Immature natural killer cell (primary cell): ENCODE results near the gene UBE2F. TPM values are rescaled to one million over a fixed set of nuclear protein-coding genes. Genes with fewer than 3 reads are reported as not detected.

Source experiments
- DNase-seq, 3 donors: peaks; one replicate each; pipeline ENCODE4 v3.0.0; 2022; ENCODE audit warnings: mixed read lengths in 1 of 3
- H3K27ac Mint-ChIP-seq, 6 donors: one replicate each; pipeline ENCODE4 v1.8.0; 2020; ENCODE audit warnings: mixed read lengths in 6 of 6, mild to moderate bottlenecking in 5 of 6, inconsistent platforms in 4 of 6, moderate library complexity in 3 of 6
- H3K27me3 Mint-ChIP-seq, 3 donors: one replicate each; pipeline ENCODE4 v1.8.0; 2020 to 2021; ENCODE audit warnings: low read depth in 3 of 3, mild to moderate bottlenecking in 3 of 3, mixed read lengths in 3 of 3, moderate library complexity in 3 of 3, inconsistent platforms in 1 of 3
- H3K36me3 Mint-ChIP-seq, 3 donors: one replicate each; pipeline ENCODE4 v1.8.0; 2020; ENCODE audit warnings: mixed read lengths in 3 of 3, inconsistent platforms in 2 of 3, mild to moderate bottlenecking in 2 of 3
- H3K4me1 Mint-ChIP-seq, 2 donors: one replicate each; pipeline ENCODE4 v1.8.0; 2020; ENCODE audit warnings: inconsistent platforms in 2 of 2, mild to moderate bottlenecking in 2 of 2, mixed read lengths in 2 of 2, moderate library complexity in 1 of 2
- H3K4me3 Mint-ChIP-seq, 5 donors: one replicate each; pipeline ENCODE4 v1.8.0; 2020; ENCODE audit warnings: mild to moderate bottlenecking in 5 of 5, mixed read lengths in 5 of 5, inconsistent platforms in 3 of 5, moderate library complexity in 3 of 5
- H3K9me3 Mint-ChIP-seq, 6 donors: one replicate each; pipeline ENCODE4 v1.8.0; 2020; ENCODE audit warnings: mild to moderate bottlenecking in 6 of 6, mixed read lengths in 6 of 6, inconsistent platforms in 4 of 6, moderate library complexity in 3 of 6
- polyA plus RNA-seq, 3 donors: library from polyadenylated mRNA; unstranded; fragments of 300-500 nt; fragmentation: Illumina TruSeq; gene quantifications; one replicate each; pipeline ENCODE4 v1.2.3, GENCODE V29; 2021

Gene UBE2F
- 100 to 1,000 TPM; 274 to 339 (median 323) TPM for polyA plus RNA-seq

DNA sequence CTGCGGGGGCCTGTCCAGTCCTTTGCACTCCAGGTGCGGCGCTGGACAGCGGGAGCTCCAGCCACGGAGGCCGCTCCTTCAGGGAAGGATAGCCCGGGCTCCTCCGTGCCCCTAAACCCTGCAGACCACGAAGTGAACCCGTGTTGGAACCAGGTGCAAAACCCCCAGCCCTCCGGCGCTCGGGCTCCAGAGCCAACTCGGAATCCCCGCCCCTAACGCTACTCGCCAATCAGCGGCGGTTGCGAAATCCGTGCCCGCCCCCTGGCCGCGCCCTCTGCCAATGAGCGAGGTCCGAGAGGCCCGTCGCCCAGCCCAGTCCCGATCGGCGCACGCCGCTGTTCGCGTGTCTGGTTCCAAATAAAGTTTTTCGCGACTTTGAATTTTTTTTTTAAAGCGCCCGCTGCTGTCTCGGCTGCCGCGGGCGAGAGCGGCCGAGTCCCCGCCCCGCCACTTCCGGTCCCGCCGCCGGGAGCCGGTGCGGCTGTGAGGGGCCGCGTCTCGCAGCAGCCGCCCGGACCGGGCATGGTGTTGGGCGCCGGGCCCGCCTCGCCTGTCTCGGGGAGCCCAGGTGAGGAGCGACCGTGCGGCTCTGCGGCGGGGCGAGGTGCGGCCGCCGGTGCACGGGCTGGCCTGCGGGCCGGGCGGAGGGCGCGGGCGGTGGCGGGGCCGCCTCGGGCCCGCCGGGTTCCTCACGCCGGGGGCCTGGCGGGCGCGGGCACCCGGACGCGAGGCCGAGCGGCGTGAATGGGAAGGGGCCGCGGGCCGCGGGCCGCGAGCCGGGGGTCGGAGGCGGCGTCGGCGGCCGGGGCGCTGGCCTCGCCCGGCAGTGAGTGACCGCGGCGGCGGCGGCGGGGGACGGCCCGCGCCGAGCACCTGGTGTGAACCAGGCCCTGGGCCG lies at the start of gene UBE2F:
UBE2F (plus strand) TSS at position 450 of the 898 bp plus-strand sequence. CDS start 6,094 bp downstream, outside the sequence.
- Mint-ChIP-seq H3K36me3 (peaks cover 0 to 3% (median 0%) of the 10 kb centered on the region in 3 donors), H3K9me3 (peaks cover 0 to 12% (median 7%) of the 10 kb centered on the region in 6 donors), H3K27me3 (peaks cover 10 to 18% (median 17%) of the 10 kb centered on the region in 3 donors), H3K4me3 (peak within 1 kb of the TSS; percentile 90 to 98 (median 90)), H3K27ac (peak within 1 kb of the TSS; percentile 87 to 98 (median 93)), H3K4me1 (peaks cover 44% of the 10 kb centered on the region in 2 donors)
- DNase-seq: peak; percentile 97 to 98 (median 98)

- Mint-ChIP-seq H3K4me3 (no peak overlapping the region), H3K27me3 (peaks cover 0 to 2% (median 1%) of the 10 kb centered on the region in 3 donors), H3K36me3 (peaks cover 0 to 4% (median 0%) of the 10 kb centered on the region in 3 donors), H3K4me1 (peaks cover 10 to 25% of the 10 kb centered on the region in 2 donors), H3K9me3 (no peaks in the 10 kb centered on the region), H3K27ac (no peak overlapping the region)
- DNase-seq: no peak
These were observed 49.0 kb upstream of the UBE2F start for GRCh38 chr2:237917696-237918374.

- Mint-ChIP-seq H3K36me3 (peaks cover 0 to 4% (median 0%) of the 10 kb centered on the region in 3 donors), H3K4me1 (peaks cover 26 to 38% of the 10 kb centered on the region in 2 donors), H3K27me3 (peaks cover 0 to 1% (median 0%) of the 10 kb centered on the region in 3 donors), H3K4me3 (no peak overlapping the region), H3K9me3 (no peaks in the 10 kb centered on the region), H3K27ac (peak overlapping the region in 2 of 6 donors; percentile 70 to 78)
- no peak for DNase-seq
These were observed 47.2 kb upstream of the UBE2F start for GRCh38 chr2:237919593-237919992.

GRCh38 chr2:237920673-237921072 lies 46.1 kb upstream of the UBE2F start:
- H3K4me1 Mint-ChIP-seq: peaks cover 31 to 43% of the 10 kb centered on the region in 2 donors
- no peaks in the 10 kb centered on the region for H3K9me3 Mint-ChIP-seq
- peaks cover 0 to 4% (median 0%) of the 10 kb centered on the region in 3 donors for H3K36me3 Mint-ChIP-seq
- DNase-seq: no peak
- H3K4me3 Mint-ChIP-seq: no peak overlapping the region
- peaks cover 0 to 1% (median 0%) of the 10 kb centered on the region in 3 donors for H3K27me3 Mint-ChIP-seq
- peak overlapping the region in 4 of 6 donors; percentile 8 to 88 (median 28) for H3K27ac Mint-ChIP-seq

GRCh38 chr2:237921967-237922492 lies 44.8 kb upstream of the UBE2F start:
- peak overlapping the region in 5 of 6 donors; percentile 3 to 88 (median 47) for H3K27ac Mint-ChIP-seq
- DNase-seq: no peak
- peaks cover 0 to 1% (median 0%) of the 10 kb centered on the region in 3 donors for H3K27me3 Mint-ChIP-seq
- H3K4me3 Mint-ChIP-seq: peak overlapping the region; percentile 40 to 79 (median 53)
- H3K4me1 Mint-ChIP-seq: peaks cover 42 to 56% of the 10 kb centered on the region in 2 donors
- no peaks in the 10 kb centered on the region for H3K36me3 Mint-ChIP-seq
- H3K9me3 Mint-ChIP-seq: no peaks in the 10 kb centered on the region

GRCh38 chr2:237922641-237923361 lies 44.0 kb upstream of the UBE2F start:
- Mint-ChIP-seq H3K36me3 (no peaks in the 10 kb centered on the region), H3K27me3 (peaks cover 0 to 1% (median 0%) of the 10 kb centered on the region in 3 donors), H3K4me1 (peaks cover 49 to 64% of the 10 kb centered on the region in 2 donors), H3K4me3 (peak overlapping the region; percentile 78 to 84 (median 78)), H3K9me3 (no peaks in the 10 kb centered on the region), H3K27ac (peak overlapping the region in 5 of 6 donors; percentile 77 to 90 (median 88))
- DNase-seq: no peak

DNA sequence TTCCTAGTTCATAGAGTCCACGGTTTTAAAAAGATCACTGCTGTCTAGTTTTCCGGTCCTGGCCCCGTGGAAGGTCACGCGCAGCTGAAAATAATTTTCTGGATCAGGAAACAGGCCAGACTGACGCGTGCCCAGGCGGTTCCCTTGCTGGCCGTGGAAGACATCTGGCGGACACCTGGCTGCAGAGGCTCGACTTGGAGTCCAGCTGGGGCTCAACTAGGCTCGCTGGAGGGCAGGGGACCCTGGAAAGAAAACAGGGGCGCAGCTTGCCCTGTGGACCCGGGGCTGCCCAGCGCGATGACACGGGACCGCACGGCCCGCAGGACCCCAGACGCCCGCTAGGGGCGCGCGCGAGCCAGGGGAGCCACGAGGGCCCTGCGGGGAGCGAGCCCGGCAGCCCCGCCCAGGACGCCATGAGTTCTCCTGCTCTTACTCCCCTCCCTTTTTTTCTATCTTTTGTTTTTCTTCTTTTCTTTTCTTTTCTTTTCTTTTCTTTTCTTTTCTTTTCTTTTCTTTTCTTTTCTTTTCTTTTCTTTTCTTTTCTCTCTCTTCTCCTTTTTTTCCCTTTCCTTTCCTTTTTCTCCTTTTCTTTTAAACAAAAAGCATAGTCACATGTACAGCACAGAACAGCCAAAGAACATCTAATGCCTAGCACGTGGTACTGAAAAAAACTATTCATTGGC lies 43.2 kb upstream of the UBE2F start:
- H3K36me3 Mint-ChIP-seq: no peaks in the 10 kb centered on the region
- H3K4me3 Mint-ChIP-seq: peak overlapping the region; percentile 78 to 84 (median 78)
- H3K9me3 Mint-ChIP-seq: no peaks in the 10 kb centered on the region
- H3K27me3 Mint-ChIP-seq: peaks cover 0 to 1% (median 0%) of the 10 kb centered on the region in 3 donors
- H3K27ac Mint-ChIP-seq: peak overlapping the region; percentile 73 to 94 (median 90)
- DNase-seq: peak; percentile 82 to 84 (median 83)
- H3K4me1 Mint-ChIP-seq: peaks cover 50 to 67% of the 10 kb centered on the region in 2 donors

- no peak for DNase-seq
- H3K27me3 Mint-ChIP-seq: peaks cover 0 to 1% (median 0%) of the 10 kb centered on the region in 3 donors
- H3K4me3 Mint-ChIP-seq: peak overlapping the region; percentile 78 to 84 (median 78)
- no peaks in the 10 kb centered on the region for H3K36me3 Mint-ChIP-seq
- H3K27ac Mint-ChIP-seq: peak overlapping the region; percentile 73 to 94 (median 90)
- H3K9me3 Mint-ChIP-seq: no peaks in the 10 kb centered on the region
- H3K4me1 Mint-ChIP-seq: peaks cover 48 to 64% of the 10 kb centered on the region in 2 donors
These were observed 42.7 kb upstream of the UBE2F start for GRCh38 chr2:237924164-237924534.

- Mint-ChIP-seq H3K27me3 (no peaks in the 10 kb centered on the region), H3K4me3 (peak overlapping the region in 1 of 5 donors; percentile 13), H3K4me1 (peaks cover 43 to 54% of the 10 kb centered on the region in 2 donors), H3K9me3 (no peaks in the 10 kb centered on the region), H3K36me3 (no peaks in the 10 kb centered on the region), H3K27ac (peak overlapping the region in 4 of 6 donors; percentile 32 to 48 (median 46))
- DNase-seq: no peak
These were observed 39.7 kb upstream of the UBE2F start for GRCh38 chr2:237927135-237927534.

GRCh38 chr2:237927986-237928385 lies 38.8 kb upstream of the UBE2F start:
- H3K36me3 Mint-ChIP-seq: no peaks in the 10 kb centered on the region
- no peaks in the 10 kb centered on the region for H3K9me3 Mint-ChIP-seq
- no peak for DNase-seq
- no peaks in the 10 kb centered on the region for H3K27me3 Mint-ChIP-seq
- H3K27ac Mint-ChIP-seq: no peak overlapping the region
- H3K4me3 Mint-ChIP-seq: no peak overlapping the region
- peaks cover 40 to 46% of the 10 kb centered on the region in 2 donors for H3K4me1 Mint-ChIP-seq

DNA sequence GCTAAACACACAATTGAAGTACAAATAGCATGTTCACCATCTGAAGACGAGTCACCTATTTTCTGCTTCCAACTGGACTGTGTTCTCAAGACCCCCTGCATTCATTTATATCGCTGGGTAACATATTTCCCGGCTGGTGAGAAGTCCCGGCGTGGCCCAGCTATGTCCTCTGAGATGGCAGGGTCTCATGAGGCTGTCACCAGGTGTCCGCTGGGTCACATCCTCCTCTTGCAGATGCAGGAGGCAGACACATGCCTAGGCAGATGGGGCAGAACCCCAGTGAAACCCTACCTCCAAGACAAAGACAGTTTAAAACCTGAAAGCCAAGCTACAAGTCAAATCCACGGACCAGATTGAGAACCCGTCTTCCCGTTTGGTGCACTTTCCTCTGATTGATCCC lies 36.8 kb upstream of the UBE2F start:
- no peak overlapping the region for H3K4me3 Mint-ChIP-seq
- H3K27me3 Mint-ChIP-seq: peaks cover 0 to 3% (median 2%) of the 10 kb centered on the region in 3 donors
- H3K4me1 Mint-ChIP-seq: peaks cover 29 to 34% of the 10 kb centered on the region in 2 donors
- no peaks in the 10 kb centered on the region for H3K9me3 Mint-ChIP-seq
- DNase-seq: no peak
- H3K27ac Mint-ChIP-seq: peak overlapping the region in 2 of 6 donors; percentile 10 to 39
- no peaks in the 10 kb centered on the region for H3K36me3 Mint-ChIP-seq

DNA sequence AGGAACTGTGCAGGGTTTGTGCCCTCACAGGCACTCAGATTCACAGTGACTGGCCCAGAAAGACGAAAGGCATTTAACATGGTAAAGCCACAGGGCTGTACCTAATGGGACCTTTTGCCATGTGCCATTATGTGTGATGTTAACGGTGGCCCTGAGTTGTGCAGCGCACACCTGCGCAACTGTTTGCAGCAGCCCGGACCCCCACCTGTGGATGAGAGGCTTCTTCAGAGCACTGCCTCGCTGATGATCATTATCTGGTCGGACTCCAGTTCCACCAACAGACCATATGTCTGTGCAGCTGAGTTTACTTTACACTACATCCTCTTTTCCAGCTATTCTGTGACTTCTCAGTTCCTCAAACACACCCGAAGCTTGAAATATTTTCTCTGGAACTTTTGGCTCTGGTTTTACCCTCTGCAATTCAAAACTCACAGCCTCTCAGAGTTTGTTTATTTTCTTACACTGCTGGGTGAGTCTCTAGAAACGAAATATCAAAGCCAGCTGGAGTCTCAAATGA lies 35.6 kb upstream of the UBE2F start:
- DNase-seq: no peak
- H3K4me3 Mint-ChIP-seq: no peak overlapping the region
- no peaks in the 10 kb centered on the region for H3K36me3 Mint-ChIP-seq
- H3K27ac Mint-ChIP-seq: no peak overlapping the region
- peaks cover 0 to 6% (median 2%) of the 10 kb centered on the region in 3 donors for H3K27me3 Mint-ChIP-seq
- no peaks in the 10 kb centered on the region for H3K9me3 Mint-ChIP-seq
- H3K4me1 Mint-ChIP-seq: peaks cover 30 to 33% of the 10 kb centered on the region in 2 donors
